HG03469 (cell line): ENCODE measurements around the gene NHERF1.
A peak's percentile ranks its signal among the peaks of the same experiment; 100 is the strongest.

Experiments used
- ATAC-seq: cut with Tn5 transposase; IDR thresholded peaks from one replicate; pipeline ENCODE4 v1.9.1; 2021; ENCODE audit warnings: mild to moderate bottlenecking, moderate library complexity, moderate number of reproducible peaks; ENCODE audit not compliant: unreplicated experiment

Gene NHERF1

DNA sequence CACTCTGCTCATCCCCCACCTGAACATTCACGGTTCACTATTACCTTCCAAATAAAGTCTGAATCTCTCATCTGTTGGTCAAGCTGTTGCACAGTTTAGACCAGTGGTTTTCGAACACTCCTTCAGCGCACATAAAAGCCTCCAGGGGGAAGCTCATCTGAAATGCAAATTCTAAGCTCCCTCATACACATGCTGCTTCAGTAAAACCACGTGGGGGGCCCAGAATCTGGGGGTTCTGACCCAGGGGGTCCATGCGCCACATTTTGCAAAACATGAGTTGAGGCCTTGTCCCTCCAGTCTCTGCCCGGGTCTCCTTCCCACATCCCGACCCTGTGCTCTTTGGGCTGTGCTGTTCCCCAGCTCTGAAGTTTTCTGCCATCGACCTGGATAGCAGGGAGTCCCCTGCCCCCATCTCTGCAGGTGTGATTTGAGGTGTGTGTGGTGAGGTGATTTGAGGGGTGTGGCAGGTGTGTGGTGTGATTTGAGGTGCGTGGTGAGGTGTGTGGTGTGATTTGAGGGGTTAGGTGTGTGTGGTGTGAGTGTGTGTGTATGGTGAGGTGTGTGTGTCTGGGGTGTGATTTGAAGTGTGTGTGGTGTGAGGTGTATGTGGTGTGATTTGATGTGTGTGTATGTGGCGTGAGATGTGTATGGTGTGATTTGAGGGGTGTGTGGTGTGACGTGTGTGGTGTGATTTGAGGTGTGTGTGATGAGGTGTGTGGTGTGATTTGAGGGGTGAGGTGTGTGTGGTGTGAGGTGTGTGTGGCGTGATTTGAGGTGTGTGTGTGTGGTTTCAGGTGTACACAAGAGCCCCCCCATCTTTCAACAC lies 16.2 kb upstream of the NHERF1 start:
- no peak for ATAC-seq

DNA sequence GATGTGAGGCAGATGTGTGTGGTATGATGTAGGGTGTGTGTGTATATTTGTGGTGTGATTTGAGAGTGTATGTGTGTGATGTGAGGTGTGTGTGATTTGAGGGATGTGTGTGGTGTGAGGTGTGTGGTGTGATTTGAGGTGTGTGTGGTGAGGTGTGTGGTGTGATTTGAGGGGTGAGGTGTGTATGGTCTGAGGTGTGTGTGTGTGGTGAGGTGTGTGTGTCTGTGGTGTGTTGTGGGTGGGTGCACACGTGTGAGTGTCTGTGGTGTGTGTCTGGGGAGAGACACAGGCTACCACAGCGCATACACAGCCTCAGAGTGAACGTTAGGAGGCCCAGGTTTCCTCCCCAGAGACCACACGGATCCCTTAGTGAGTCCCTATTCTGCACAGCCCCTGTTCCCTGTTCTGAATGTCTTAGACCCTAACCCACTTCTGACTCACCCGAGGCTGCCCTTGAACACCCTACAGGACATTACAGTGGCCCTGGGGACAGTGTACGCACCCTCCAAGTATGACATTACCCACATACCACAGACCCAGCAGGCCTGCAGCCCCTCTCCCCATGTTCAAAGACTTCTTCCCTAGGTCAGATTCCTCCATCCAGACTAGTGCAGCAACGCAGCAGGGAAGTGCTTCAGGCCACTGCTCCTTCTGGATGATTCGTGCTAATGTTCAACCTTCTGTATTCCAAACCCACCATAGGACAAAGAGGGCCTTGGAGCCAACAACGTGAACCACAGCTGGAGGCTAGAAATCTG lies 14.9 kb upstream of the NHERF1 start:
- ATAC-seq = no peak

DNA sequence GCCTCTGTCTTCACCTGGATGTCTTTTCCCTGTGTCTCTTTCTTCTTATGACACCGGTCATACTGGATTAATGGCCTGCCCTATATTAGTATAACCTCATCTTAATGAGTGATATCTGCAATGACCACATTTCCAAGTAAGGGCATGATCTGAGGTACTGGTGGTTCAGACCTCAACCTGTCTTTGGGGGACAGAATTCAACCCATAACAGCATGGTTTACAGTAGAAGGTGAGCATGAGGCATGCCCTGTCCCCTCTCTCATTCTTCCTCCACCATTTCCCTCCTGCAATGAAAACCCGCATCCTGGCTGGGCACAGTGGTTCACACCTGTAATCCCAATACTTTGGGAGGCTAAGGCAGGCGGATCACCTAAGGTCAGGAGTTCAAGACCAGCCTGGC lies 14.2 kb upstream of the NHERF1 start:
- ATAC-seq = no peak

DNA sequence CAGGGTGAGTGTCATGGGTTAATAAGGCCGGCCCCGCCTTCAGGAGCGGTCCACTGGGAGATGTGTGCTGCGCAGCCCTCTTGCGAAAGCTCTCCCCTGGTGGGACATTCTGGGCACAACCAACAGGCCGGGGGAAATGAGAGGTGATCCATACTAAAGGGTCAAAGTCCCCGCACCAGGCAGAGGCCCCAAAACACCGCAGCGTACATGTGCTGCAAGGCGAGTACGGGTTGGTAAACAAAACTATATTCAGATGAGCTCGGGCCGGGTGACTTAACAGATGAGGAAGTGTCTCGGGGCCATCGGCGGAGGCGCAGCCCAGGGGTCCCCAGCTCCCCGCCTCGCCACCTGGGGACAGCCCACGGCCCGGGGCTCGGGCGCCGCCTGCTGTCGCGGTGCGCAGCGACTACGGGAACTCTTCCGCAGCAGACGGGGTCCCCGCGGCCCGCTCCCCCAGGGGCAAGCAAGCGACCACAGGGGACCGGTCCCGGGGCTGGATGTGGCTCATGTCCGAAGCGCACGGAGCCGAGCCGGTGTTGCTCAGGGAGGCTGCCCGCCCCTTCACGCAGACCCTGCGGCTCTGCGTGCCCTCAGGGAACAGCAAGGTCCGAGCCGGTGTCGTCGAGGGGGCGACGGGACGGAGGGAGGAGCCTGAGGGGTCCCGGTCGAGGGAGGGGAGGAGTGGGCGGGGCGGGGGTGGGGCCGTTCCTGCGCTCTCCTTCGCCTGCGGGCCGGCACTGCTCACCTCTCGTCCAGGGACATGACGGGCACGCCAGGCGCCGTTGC lies 11.7 kb upstream of the NHERF1 start, which contains the start of gene RAB37:
RAB37 (plus strand) TSS at position 744 of the 786 bp plus-strand sequence; CDS start at position 761, 17 bp downstream.
- no peak for ATAC-seq

DNA sequence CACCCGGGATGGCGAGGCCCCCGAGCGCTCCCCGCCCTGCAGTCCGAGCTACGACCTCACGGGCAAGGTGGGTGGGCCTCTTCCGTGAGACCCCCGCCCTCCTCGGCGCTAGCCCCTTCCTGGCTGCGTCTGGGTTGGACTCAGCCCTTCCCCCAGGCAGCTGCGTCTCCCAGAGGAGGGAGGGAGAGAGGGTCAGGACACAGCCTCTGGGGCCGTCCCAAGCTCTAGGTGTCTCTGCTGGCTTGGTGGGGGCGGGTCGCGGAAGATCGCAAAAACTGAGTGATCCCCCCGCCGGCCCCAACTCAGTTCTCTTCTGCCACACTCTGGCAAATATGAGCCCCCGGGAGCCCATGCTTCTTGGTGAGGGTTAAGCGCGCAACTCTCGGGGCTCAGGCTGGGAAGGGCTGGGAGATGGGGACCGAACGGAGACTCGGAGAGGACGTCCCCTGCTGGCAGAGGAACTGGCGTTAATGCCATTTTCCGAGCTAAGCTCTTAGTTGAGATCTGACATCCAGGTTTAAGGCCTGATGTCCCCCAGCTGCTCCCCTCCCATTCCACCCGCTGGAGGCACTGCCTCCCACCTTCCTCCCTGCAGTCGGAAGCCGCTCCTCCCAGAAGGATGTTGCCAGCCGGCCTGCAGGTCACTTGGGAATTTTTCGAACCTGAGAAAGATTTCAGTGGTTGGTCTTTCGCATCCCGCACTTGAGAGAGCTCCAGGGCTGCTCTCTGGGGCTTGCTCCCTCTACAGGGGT lies 11.0 kb upstream of the NHERF1 start:
- ATAC-seq = no peak

DNA sequence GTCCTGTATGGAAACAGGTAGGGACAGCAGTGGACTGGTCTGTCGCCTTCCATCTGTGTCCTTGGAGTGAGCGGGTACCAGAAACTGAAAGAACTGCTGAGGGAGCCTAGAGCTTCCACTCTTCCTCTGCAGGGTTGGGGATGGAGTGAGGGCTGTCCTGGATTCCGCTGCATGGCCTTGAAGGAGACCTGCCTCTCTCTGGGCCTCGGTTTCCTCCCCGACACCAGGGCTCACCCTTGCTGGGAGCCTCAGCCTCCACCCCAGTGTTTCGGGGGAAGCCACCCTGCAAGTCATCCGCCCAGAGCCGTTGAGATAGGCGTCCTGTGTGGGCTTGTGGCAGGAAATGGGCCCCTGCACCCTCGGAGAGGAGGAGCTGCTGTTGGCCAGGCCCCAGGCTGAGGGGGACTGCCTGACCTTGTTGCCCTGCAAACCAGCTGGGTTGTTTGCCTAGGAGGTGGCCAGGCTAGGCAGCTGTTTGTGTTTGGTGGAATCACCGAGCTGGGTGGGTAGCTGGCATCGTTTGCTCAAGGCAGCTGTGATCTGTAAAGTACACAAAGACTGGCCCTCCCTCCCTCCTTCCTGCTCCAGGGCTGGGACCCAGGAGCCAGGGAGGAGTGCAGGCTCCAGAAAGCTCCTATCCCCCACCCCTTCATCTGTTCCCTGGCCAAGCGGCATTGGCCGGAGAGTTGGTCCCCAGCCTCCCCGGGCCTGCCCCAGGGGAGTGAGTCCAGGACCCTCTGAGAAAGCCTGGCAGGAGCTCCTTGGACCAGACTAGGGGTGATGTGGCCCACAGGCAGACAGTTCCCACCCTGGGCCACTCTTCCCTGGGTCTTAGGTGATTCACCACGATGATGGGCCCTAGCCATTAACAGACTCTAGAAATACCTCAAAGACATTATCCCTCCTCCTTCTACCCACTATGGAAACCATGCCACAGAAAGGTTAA lies 10.1 kb upstream of the NHERF1 start:
- peak; percentile 37 for ATAC-seq

DNA sequence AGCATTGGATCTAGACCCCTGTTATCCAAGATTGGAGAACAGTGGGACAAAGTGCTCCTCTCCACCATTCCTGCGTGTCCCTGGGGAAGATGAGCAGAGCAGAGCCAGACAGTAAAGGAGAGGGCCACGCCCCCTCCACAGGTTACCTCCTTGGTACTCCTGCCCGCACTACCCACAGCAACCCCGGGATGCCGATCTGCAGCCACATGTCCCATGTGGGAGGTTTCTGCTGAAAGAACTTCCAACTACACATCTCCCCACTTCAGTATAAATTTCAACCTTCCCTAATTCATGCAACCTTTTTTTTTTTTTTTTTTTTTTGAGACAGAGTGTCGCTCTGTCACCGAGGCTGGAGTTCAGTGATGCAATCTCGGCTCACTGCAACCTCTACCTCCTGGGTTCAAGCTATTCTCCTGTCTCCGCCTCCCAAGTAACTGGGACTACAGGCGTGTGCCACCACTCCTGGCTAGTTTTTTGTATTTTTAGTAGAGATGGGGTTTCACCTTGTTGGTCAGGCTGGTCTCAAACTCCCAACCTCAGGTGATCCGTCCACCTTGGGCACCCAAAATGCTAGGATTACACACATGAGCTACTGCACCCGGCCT lies 9.1 kb upstream of the NHERF1 start:
- no peak for ATAC-seq

DNA sequence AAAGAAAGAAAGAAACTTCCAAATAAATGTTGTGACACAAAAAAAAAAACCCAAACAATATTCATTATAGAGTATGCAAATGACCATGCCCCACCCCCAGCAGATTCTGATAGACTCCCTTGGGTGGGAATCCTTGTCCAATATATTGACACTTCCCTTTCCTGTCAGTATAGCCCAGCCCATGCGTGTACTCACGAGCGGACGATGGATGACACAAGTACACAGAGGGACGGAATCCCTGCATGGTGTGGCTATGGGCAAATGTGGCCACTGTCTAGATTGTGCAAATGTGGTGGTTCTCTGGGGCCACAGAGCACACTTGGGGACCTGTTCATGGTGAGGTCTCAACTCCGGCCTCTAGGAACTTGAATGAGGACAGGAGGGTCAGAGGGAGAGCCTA lies 8.3 kb upstream of the NHERF1 start:
- no peak for ATAC-seq

DNA sequence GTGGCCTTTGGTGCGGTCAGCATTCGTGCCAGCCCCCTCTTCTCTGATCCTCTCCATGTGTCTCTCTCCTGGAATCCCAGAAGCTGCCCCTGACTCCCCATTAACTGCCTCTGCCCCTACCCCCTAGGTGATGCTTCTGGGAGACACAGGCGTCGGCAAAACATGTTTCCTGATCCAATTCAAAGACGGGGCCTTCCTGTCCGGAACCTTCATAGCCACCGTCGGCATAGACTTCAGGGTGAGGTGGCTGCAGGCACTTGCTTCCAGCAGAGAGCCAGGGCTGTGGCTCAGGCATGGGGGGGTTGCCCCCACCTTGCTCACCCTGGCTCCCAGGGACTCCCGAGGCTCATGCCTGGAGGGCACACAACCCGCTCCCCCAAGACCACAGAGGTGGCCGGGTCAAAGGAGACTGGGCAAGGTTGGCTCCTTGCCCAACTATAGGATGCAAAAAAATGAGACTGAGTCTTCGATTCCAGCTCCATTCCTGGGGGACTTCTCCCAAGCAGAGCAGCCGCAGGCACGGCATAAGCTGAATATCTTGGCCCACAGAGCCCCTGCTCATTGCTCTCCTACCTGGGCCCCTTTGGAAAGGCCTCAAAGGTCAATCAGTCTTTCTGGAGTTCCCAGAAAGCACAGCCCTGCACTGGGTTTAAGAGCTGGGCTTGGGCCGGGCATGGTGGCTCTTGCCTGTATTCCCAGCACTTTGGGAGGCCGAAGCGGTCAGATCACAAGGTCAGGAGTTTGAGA lies 7.6 kb upstream of the NHERF1 start:
- no peak for ATAC-seq

DNA sequence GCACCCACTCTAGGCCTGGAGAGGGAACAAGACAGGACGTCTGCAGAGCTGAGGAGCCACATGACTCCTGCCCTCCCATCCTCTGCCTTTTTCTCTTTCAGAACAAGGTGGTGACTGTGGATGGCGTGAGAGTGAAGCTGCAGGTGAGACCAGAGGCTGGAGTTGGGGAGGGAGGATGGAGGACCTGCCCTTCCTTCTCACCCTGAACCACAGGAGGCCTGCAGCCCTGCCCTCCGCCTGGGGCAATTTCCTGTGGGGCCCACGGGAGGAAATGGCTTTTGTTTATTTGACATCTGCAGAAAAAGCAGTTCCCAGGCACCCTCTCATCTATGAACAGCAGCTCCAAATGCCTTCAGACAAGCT lies 6.3 kb upstream of the NHERF1 start:
- no peak for ATAC-seq

DNA sequence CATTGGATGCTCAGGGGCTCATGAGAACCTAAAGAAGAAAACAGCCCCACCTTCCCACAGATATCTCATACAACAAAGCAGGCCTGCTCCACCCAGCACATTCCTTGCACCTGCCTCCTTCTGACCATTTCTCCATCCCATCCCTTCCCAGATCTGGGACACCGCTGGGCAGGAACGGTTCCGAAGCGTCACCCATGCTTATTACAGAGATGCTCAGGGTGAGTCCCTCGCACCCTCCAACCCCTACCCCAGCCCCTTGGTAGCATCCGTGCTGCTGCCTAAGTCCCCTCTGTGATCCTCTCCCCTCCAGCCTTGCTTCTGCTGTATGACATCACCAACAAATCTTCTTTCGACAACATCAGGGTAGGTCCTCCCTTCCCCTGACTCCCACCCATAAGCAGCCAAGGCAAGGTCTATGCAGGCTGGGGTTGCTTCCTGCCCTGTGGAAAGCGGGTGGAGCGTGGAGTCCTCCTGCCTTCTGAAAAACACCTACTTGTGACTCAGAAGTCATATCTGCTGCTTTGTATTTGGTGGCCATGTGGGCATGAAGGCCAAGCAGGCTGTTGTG lies 5.4 kb upstream of the NHERF1 start:
- ATAC-seq = no peak

DNA sequence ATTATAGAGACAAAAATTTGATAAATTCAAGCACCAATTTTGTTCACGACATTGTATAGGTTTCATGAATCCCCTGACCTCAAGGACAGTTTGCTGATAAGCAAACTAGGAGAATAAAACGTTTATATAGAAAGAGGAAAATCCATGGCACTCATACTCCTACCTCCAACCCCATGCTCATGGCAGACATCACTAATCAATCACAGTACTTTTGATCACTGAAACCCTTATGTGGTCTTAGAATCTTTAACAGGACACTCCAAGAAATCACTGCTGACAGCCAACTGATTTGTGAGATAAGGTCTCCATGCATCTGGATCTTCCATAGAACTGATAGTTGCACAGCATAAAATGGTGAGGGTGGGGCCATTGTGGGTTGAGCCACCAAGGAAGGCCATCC lies 4.7 kb upstream of the NHERF1 start:
- no peak for ATAC-seq

DNA sequence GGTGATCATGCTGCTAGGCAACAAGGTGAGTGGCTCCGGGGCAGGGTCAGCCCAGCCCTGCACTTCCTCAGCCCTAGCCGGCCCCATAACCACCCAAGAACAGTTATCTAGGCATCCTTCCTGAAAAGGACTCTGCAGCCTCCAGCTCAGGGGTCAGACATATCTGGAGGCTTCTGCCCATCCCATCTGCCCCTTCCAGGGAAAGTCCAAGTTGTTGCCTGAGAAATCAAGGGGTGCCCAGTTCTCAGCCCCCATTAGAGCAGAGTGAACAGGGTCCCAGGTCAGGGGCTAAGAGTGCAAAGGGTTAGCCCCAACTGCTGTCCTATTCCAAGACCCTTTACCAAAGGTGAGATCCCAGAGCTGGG lies 4.1 kb upstream of the NHERF1 start:
- no peak for ATAC-seq

DNA sequence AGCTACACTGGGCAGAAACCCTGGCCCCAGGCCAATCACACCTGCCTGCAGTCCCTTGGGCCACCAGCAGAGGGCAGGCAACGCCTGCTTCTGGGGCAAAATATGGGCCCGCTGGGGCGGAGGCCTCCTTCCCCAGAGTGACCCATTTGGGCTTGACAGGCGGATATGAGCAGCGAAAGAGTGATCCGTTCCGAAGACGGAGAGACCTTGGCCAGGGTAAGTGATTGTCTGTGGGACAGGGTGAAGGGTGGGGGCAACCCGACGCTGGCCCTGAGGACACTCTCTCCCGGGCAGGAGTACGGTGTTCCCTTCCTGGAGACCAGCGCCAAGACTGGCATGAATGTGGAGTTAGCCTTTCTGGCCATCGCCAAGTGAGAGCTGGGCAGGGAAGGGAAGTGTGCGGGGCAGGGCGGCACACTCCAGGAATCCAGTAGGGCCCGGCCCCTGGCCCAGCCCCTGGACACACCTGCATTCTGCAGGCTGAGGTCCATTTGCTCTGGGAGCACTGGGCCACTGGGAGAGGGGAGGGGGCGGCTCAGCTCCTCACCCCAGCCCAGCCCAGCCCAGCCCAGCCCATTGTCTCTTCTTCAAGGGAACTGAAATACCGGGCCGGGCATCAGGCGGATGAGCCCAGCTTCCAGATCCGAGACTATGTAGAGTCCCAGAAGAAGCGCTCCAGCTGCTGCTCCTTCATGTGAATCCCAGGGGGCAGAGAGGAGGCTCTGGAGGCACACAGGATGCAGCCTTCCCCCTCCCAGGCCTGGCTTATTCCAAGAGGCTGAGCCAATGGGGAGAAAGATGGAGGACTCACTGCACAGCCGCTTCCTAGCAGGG lies 3.5 kb upstream of the NHERF1 start:
- ATAC-seq = no peak

DNA sequence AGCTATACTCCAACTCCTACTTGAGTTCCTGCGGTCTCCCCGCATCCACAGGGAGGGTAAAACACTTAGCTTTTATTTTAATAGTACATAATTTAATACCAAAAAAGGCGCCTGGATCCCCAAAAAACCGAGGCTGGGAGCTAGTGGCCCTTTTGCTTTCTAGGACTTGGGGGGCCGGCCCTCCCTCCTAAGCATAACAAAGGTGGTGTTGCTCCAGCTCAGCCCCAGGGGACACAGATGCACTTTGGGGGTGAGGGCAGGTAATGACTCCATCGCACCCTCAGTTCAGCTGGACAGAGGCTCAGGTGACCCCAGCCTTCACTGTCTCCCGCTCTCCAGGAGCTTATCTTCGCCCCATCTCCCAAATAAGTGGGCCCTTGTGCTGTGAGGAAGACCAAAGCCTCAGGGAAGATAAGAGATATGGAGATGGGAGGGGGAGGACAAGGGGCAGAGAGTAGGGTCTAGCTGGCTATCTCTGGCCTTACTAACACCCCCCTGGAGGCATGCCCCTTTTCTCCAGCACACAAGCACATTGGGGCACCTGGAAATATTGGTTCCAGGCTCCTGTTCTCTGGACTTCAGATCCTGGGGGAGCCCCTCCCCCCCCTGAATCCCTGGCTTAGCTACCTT lies 2.8 kb upstream of the NHERF1 start:
- no peak for ATAC-seq

DNA sequence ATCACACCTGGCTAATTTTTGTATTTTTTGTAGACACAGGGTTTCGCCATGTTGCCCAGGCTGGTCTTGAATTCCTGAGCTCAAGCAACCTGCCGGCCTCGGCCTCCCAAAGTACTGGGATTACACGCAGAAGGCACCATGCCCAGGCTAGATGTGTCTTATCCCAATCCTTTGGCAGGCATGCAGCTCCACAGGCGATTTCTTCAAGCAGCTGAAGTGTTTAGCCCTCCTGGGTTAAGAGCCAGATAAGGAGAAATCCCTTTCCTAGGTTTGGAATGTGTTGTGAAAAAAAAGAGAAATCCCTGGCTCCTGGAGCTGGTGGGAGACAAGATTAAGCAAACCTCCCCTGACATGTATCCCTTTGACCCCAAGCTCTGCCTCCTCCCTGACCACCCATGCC lies 2.1 kb upstream of the NHERF1 start:
- ATAC-seq = no peak

DNA sequence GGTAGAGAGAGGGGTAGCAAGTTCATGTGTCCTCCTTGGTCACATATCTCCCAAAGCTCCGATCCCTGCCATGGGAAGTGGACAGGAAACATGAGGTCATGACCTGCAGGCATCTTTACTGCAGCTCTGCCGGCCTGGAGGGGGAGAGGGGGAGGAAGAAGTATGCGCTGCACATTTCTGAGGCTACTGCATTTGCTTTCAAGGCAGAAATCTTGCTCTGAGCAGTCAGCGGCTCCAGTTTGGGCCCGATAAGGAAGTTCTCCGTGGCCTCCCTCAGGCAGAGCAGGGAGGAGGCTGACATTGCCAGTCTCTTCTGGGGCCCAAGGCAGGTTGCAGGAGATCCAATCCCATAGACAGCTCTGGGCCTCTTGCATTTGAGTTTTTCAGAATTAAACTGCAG lies 1.5 kb upstream of the NHERF1 start:
- no peak for ATAC-seq
